ENCODE measurements around the gene KRTAP6-1. TPM values are rescaled to one million over a fixed set of nuclear protein-coding genes. Genes with fewer than 3 reads are reported as not detected.

The KRTAP6-1 gene

GRCh38 chr21:30567617-30568016, 46.1 kb downstream of the KRTAP6-1 start:
- Histone ChIP-seq H2AK5ac (ENCODE audit: low read length) (no peak overlapping the region), H3K18ac (ENCODE audit: low read length) (no peak overlapping the region), H3K4me1 (ENCODE audit: control insufficient read depth, low read depth, low read length) (no peaks in the 10 kb centered on the region), H3K23ac (ENCODE audit: low read length) (no peak overlapping the region), H3K4ac (ENCODE audit: low read depth, low read length) (no peak overlapping the region), H2BK5ac (ENCODE audit: low read length) (no peak overlapping the region), H3K9ac (ENCODE audit: low read length) (no peak overlapping the region), H3K79me1 (ENCODE audit: low read length) (no peaks in the 10 kb centered on the region), H4K5ac (ENCODE audit: low read length) (no peak overlapping the region), H3K4me3 (ENCODE audit: low read length) (no peak overlapping the region), H3K4me2 (ENCODE audit: low read length) (no peak overlapping the region), H3K56ac (ENCODE audit: low read length) (no peak overlapping the region), H3K27me3 (ENCODE audit: insufficient read depth, low read length, poor library complexity) (no peaks in the 10 kb centered on the region), H3K36me3 (ENCODE audit: control insufficient read depth, insufficient read depth, low read length) (no peaks in the 10 kb centered on the region), H3K79me2 (ENCODE audit: control insufficient read depth, insufficient read depth, low read length) (no peaks in the 10 kb centered on the region), H2BK120ac (ENCODE audit: low read depth, low read length) (no peak overlapping the region), H3K27ac (ENCODE audit: low read depth, low read length) (no peak overlapping the region), H2BK15ac (replicated peaks; ENCODE audit: low read depth) (no peak overlapping the region), H4K8ac (ENCODE audit: low read depth, low read length) (no peak overlapping the region)
- DNase-seq, result no peak

- no CpG with 5 or more reads among the region's 2 CpGs for WGBS (ENCODE audit: extremely low coverage, insufficient coverage, low lambda C conversion rate)
- Histone ChIP-seq H3K4ac (ENCODE audit: low read depth, low read length) (no peak overlapping the region), H3K79me1 (ENCODE audit: low read length) (no peaks in the 10 kb centered on the region), H4K8ac (ENCODE audit: low read depth, low read length) (no peak overlapping the region), H3K27me3 (ENCODE audit: insufficient read depth, low read length, poor library complexity) (no peaks in the 10 kb centered on the region), H3K4me3 (ENCODE audit: low read length) (no peak overlapping the region), H3K9ac (ENCODE audit: low read length) (no peak overlapping the region), H3K36me3 (ENCODE audit: control insufficient read depth, insufficient read depth, low read length) (no peaks in the 10 kb centered on the region), H2BK5ac (ENCODE audit: low read length) (no peak overlapping the region), H3K18ac (ENCODE audit: low read length) (no peak overlapping the region), H3K23ac (ENCODE audit: low read length) (no peak overlapping the region), H4K5ac (ENCODE audit: low read length) (no peak overlapping the region), H3K4me2 (ENCODE audit: low read length) (no peak overlapping the region), H2BK120ac (ENCODE audit: low read depth, low read length) (no peak overlapping the region), H3K4me1 (ENCODE audit: control insufficient read depth, low read depth, low read length) (no peaks in the 10 kb centered on the region), H3K56ac (ENCODE audit: low read length) (no peak overlapping the region), H2BK15ac (replicated peaks; ENCODE audit: low read depth) (no peak overlapping the region), H2AK5ac (ENCODE audit: low read length) (no peak overlapping the region), H3K27ac (ENCODE audit: low read depth, low read length) (no peak overlapping the region), H3K79me2 (ENCODE audit: control insufficient read depth, insufficient read depth, low read length) (no peaks in the 10 kb centered on the region)
- no peak for DNase-seq
Observed at GRCh38 chr21:30563630-30564029, 50.1 kb downstream of the KRTAP6-1 start.

Small RNAs within 50 kb of the gene (small RNA-seq; reads per million reads assigned to genes)
- gene KRTAP20-1 (ENCODE audit: insufficient read depth) (not detected), gene KRTAP20-3 (ENCODE audit: insufficient read depth) (not detected), gene KRTAP20-4 (ENCODE audit: insufficient read depth) (not detected), gene KRTAP22-1 (ENCODE audit: insufficient read depth) (not detected), gene KRTAP22-2 (ENCODE audit: insufficient read depth) (not detected)
